ENCODE data around the gene TES. TPM values are rescaled to one million over a fixed set of nuclear protein-coding genes. Genes with fewer than 3 reads are reported as not detected.
"Not testable (repeated sequence)": the region's sequence is repeated elsewhere in the genome, so short reads cannot be mapped to it uniquely, and the experiment has no call there.

The TES gene
- total RNA-seq, 1 donor from 2014 or later: 107 TPM

GRCh38 chr7:116240024-116240668 lies 29.8 kb downstream of the TES start:
- intact Hi-C loops (cut with micrococcal nuclease): no loop called here

GRCh38 chr7:116241291-116241690 lies 31.0 kb downstream of the TES start:
- intact Hi-C loops (cut with micrococcal nuclease): no loop called here

- intact Hi-C loops (cut with micrococcal nuclease): no loop called here
Observed at GRCh38 chr7:116242178-116242577, 31.8 kb downstream of the TES start.

GRCh38 chr7:116242759-116243158 lies 32.4 kb downstream of the TES start:
- intact Hi-C loops (cut with micrococcal nuclease): no loop called here

GRCh38 chr7:116244803-116245202 lies 34.5 kb downstream of the TES start:
- intact Hi-C loops (cut with micrococcal nuclease): not testable (repeated sequence)

GRCh38 chr7:116246357-116246756 lies 36.0 kb downstream of the TES start:
- intact Hi-C loops (cut with micrococcal nuclease): no loop called here

- intact Hi-C loops (cut with micrococcal nuclease): loop anchor here (10.0 kb wide), 1 partner anchor 865 kb away; no protein-coding TSS in a partner anchor
Observed at GRCh38 chr7:116249969-116250553, 39.7 kb downstream of the TES start.

GRCh38 chr7:116251675-116252074 lies 41.3 kb downstream of the TES start:
- intact Hi-C loops (cut with micrococcal nuclease): loop anchor here (10.0 kb wide), 1 partner anchor 863 kb away; no protein-coding TSS in a partner anchor

- intact Hi-C loops (cut with micrococcal nuclease): loop anchor here (10.0 kb wide), 1 partner anchor 863 kb away; no protein-coding TSS in a partner anchor
Observed at GRCh38 chr7:116252249-116252648, 41.9 kb downstream of the TES start.

GRCh38 chr7:116257156-116257555 lies 46.8 kb downstream of the TES start:
- intact Hi-C loops (cut with micrococcal nuclease): loop anchor here (5.0 to 10.0 kb wide), 2 partner anchors 415 to 858 kb away; partner anchors contain the start of gene MET

- intact Hi-C loops (cut with micrococcal nuclease): loop anchor here (1.0 to 10.0 kb wide), 8 partner anchors 48 to 856 kb away; partner anchors contain the start of genes MET and TES
Observed at GRCh38 chr7:116258734-116259133, 48.4 kb downstream of the TES start.

GRCh38 chr7:116259156-116259870 lies 49.0 kb downstream of the TES start:
- intact Hi-C loops (cut with micrococcal nuclease): loop anchor here (2.0 to 10.0 kb wide), 3 partner anchors 49 to 855 kb away; partner anchors contain the start of genes MET and TES

- intact Hi-C loops (cut with micrococcal nuclease): loop anchor here (2.0 to 10.0 kb wide), 3 partner anchors 49 to 855 kb away; partner anchors contain the start of genes MET and TES
Observed at GRCh38 chr7:116259871-116260440, 49.6 kb downstream of the TES start.

GRCh38 chr7:116261904-116262303 lies 51.6 kb downstream of the TES start:
- intact Hi-C loops (cut with micrococcal nuclease): no loop called here

GRCh38 chr7:116265881-116266280 lies 55.5 kb downstream of the TES start:
- intact Hi-C loops (cut with micrococcal nuclease): no loop called here

GRCh38 chr7:116269466-116269865 lies 59.1 kb downstream of the TES start:
- intact Hi-C loops (cut with micrococcal nuclease): no loop called here

GRCh38 chr7:116271161-116271913 lies 61.0 kb downstream of the TES start:
- intact Hi-C loops (cut with micrococcal nuclease): no loop called here

GRCh38 chr7:116271963-116272886 lies 61.9 kb downstream of the TES start:
- intact Hi-C loops (cut with micrococcal nuclease): no loop called here

GRCh38 chr7:116273283-116273917 lies 63.1 kb downstream of the TES start:
- intact Hi-C loops (cut with micrococcal nuclease): no loop called here

Data from T-helper 1 cell treated with Interleukin-12 subunit alpha and Interleukin-12 subunit beta and Interleukin-4 antibody, amounts not matched to agents 30 ng/mL and 1 ng/mL, for 36 hours (primary cell).